Skin of body (tissue), 2 donors: ENCODE measurements around the gene NSL1. TPM values are rescaled to one million over a fixed set of nuclear protein-coding genes. Genes with fewer than 3 reads are reported as not detected.
"Not testable (repeated sequence)": the region's sequence is repeated elsewhere in the genome, so short reads cannot be mapped to it uniquely, and the experiment has no call there.

ENCODE experiments used
- DNase-seq: peaks from one replicate; lab custom pipeline; 2025; lab: John Stamatoyannopoulos, UW
- total RNA-seq: library from RNA; depleted of rRNA; stranded (reverse); fragments of >200 nt; gene quantifications from one replicate; pipeline ENCODE4 v1.2.3, GENCODE V29; 2014

NSL1 gene
- total RNA-seq, 1 donor from 2014 or later, result 29.6 TPM

GRCh38 chr1:212783976-212784375 lies 7.6 kb downstream of the NSL1 start:
- no peak for DNase-seq

GRCh38 chr1:212782422-212783154 lies 9.0 kb downstream of the NSL1 start:
- DNase-seq, result no peak

- no peak for DNase-seq
These were observed 10.4 kb downstream of the NSL1 start for GRCh38 chr1:212781225-212781624.

GRCh38 chr1:212780759-212781158 lies 10.8 kb downstream of the NSL1 start:
- DNase-seq, result no peak

- not testable (repeated sequence) for DNase-seq
These were observed 12.5 kb downstream of the NSL1 start for GRCh38 chr1:212779086-212779485.

- DNase-seq, result no peak
These were observed 14.4 kb downstream of the NSL1 start for GRCh38 chr1:212777151-212777550.

GRCh38 chr1:212775241-212775640 lies 16.3 kb downstream of the NSL1 start:
- no peak for DNase-seq

- no peak for DNase-seq
These were observed 17.0 kb downstream of the NSL1 start for GRCh38 chr1:212774584-212774983.

GRCh38 chr1:212773011-212773410 lies 18.6 kb downstream of the NSL1 start:
- no peak for DNase-seq

GRCh38 chr1:212771341-212771740 lies 20.2 kb downstream of the NSL1 start:
- DNase-seq, result no peak

- DNase-seq, result no peak
These were observed 22.0 kb downstream of the NSL1 start for GRCh38 chr1:212769459-212770167.

- DNase-seq, result not testable (repeated sequence)
These were observed 24.8 kb downstream of the NSL1 start for GRCh38 chr1:212766825-212767224.

- DNase-seq, result not testable (repeated sequence)
These were observed 26.8 kb downstream of the NSL1 start for GRCh38 chr1:212764718-212765281.

- DNase-seq, result no peak
These were observed 28.7 kb downstream of the NSL1 start for GRCh38 chr1:212762839-212763238.

GRCh38 chr1:212762234-212762633 lies 29.3 kb downstream of the NSL1 start:
- no peak for DNase-seq

GRCh38 chr1:212760126-212760823 lies 31.3 kb downstream of the NSL1 start:
- DNase-seq, result no peak

GRCh38 chr1:212759683-212760082 lies 31.9 kb downstream of the NSL1 start:
- DNase-seq, result no peak

- DNase-seq, result no peak
These were observed 36.9 kb downstream of the NSL1 start for GRCh38 chr1:212754680-212755079.

- no peak for DNase-seq
These were observed 37.4 kb downstream of the NSL1 start for GRCh38 chr1:212754193-212754592.

GRCh38 chr1:212753749-212754148 lies 37.8 kb downstream of the NSL1 start:
- no peak for DNase-seq

GRCh38 chr1:212752934-212753497 lies 38.6 kb downstream of the NSL1 start:
- DNase-seq, result no peak
